PFSK-1 (cell line): ENCODE data around the gene TRIM45.

ENCODE experiments used
- POLR2AphosphoS5 ChIP-seq: IDR thresholded peaks from 2 replicates; pipeline ENCODE4 v1.6.1; 2012; ENCODE audit warnings: low read depth, mild to moderate bottlenecking, control low read depth, low read length, moderate library complexity
- SIN3A ChIP-seq: IDR thresholded peaks from 2 replicates; pipeline ENCODE4 v1.6.1; 2012; ENCODE audit warnings: mild to moderate bottlenecking, low read length, moderate library complexity, borderline replicate concordance; ENCODE audit not compliant: insufficient read depth
- TAF1 ChIP-seq: IDR thresholded peaks from 2 replicates; pipeline ENCODE4 v1.6.1; 2012; ENCODE audit warnings: low read length, control low read depth, borderline replicate concordance; ENCODE audit not compliant: insufficient read depth
- TF ChIP-seq, protein P1 (sequence below), 2 experiments: IDR thresholded peaks; 2 replicates each; pipeline versions ENCODE4 v1.6.1 to v1.8.0; 2011 to 2012; ENCODE audit warnings: low read depth in 2 of 2, low read length in 2 of 2, control low read depth in 1 of 2, inconsistent platforms in 1 of 2, mild to moderate bottlenecking in 1 of 2, moderate library complexity in 1 of 2; ENCODE audit not compliant: insufficient read depth in 1 of 2

DNA sequence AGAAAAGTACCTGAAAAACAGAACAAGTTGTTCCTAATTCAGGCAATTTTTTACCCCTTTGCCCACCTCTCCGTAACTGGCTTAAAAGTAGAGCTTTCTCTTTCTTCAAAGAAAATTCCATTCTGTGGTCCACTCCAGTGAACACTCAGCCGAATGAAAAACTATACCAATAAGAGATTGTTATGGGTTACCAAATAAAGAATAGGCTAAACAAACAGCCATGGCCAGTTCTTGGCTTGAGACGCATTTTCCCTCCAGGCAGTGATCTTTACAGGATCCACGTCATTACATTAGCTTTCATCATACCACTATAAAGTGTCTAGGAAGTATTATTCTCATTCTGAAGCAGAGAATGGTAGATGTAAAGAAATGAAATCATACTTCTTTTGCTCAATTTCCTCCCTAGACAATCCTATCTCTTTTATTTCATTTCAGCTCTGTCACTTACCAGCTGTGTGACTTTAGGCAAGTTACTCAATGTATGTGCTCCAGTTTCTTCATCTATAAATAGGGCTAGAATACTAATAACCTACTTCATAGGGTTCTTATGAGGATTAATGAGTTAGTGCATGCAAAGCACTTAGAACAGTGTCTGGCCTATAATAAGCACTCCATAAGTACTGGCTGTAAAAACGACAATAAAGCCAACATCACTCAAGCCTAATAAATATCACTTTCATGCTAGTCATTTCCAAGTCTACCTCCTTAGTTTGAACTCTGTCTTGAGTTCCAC lies 26.5 kb upstream of the TRIM45 start:
- no peak for TF ChIP-seq POLR2AphosphoS5
- TF ChIP-seq SIN3A: no peak
- TF ChIP-seq, protein P1, sequence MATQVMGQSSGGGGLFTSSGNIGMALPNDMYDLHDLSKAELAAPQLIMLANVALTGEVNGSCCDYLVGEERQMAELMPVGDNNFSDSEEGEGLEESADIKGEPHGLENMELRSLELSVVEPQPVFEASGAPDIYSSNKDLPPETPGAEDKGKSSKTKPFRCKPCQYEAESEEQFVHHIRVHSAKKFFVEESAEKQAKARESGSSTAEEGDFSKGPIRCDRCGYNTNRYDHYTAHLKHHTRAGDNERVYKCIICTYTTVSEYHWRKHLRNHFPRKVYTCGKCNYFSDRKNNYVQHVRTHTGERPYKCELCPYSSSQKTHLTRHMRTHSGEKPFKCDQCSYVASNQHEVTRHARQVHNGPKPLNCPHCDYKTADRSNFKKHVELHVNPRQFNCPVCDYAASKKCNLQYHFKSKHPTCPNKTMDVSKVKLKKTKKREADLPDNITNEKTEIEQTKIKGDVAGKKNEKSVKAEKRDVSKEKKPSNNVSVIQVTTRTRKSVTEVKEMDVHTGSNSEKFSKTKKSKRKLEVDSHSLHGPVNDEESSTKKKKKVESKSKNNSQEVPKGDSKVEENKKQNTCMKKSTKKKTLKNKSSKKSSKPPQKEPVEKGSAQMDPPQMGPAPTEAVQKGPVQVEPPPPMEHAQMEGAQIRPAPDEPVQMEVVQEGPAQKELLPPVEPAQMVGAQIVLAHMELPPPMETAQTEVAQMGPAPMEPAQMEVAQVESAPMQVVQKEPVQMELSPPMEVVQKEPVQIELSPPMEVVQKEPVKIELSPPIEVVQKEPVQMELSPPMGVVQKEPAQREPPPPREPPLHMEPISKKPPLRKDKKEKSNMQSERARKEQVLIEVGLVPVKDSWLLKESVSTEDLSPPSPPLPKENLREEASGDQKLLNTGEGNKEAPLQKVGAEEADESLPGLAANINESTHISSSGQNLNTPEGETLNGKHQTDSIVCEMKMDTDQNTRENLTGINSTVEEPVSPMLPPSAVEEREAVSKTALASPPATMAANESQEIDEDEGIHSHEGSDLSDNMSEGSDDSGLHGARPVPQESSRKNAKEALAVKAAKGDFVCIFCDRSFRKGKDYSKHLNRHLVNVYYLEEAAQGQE (IDR thresholded peaks at IDR 0.05; ENCODE audit: insufficient read depth in 1 of 2, low read depth in 2 of 2, low read length in 2 of 2): no peak
- no peak for TF ChIP-seq TAF1
